KBM-7 (cell line): ENCODE data around the gene IL1RAPL1.
"Not testable (repeated sequence)": the region's sequence is repeated elsewhere in the genome, so short reads cannot be mapped to it uniquely, and the experiment has no call there.

Experiments
- DNase-seq: peaks from one replicate; pipeline ENCODE4 v3.0.0-alpha.2; 2015
- in situ Hi-C: fragments of 300-500 bp; cut with MboI; formaldehyde crosslinking; loops from 2 replicates; pipeline ENCODE4 v1.14.3; 2020; ENCODE audit warnings: low sequenced_read_pairs, low pct_unique_long_range_greater_than_20kb, mixed read lengths

IL1RAPL1 gene

DNA sequence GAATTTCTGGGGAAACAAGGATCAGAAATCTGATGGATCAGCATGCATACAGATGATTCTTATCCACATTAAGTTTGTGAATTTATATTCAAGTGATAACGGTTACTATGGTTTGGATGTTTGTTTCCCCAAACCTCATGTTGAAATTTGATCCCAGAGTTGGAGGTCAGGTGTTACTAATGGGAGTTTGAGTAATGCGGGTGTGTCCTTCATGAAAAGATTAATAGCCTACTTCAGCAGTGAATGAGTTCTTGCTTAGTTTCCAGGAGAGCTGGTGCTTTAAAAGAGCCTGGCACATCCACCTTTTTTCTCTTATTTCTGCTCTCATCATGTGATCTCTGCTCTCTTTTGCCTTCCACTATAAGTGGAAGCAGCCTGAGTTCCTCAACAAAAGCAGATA, 712.4 kb downstream of the IL1RAPL1 start:
- in situ Hi-C loops = no loop called here
- no peak for DNase-seq

DNA sequence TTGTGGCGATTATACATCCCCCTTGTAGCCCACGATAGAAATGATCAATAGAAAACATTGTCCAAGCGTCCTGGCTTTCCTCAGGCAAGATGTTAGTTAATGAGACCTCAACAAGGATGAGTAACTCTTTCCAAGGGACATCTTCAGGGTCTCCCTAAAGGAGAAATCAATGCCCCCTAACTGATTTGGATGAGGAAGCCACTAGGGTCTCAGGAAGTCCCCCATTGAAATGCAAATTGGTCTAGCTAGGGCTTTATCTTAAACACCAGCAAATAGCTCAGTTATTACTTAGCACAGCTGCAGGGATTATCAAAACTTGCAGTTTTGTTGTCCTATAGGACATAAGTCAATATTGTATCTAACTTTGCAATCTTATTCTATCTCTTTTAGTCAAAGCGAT, 721.5 kb downstream of the IL1RAPL1 start:
- in situ Hi-C loops = no loop called here

DNA sequence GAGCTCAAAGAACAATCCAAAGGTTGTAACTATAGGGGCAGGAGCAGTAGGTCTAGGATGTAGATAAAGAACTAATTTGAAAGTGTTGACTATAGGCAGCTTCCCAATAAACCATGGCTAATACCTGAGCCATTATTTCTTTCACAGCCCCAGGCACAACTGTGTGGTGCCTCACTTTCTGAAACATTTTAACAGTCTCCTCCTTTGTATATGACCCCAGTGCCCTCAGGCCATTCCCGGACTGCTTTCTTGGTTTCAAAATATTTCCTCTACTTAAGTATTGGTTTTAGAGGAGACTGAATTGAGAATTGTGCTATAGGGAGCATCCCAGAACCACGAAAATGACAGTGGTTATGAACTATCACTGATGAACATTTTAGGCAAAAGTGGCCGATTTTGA, 728.7 kb downstream of the IL1RAPL1 start:
- no peak for DNase-seq
- in situ Hi-C loops = no loop called here

More for the DNA sequence above, 721.5 kb downstream of the IL1RAPL1 start:
- no peak for DNase-seq

DNA sequence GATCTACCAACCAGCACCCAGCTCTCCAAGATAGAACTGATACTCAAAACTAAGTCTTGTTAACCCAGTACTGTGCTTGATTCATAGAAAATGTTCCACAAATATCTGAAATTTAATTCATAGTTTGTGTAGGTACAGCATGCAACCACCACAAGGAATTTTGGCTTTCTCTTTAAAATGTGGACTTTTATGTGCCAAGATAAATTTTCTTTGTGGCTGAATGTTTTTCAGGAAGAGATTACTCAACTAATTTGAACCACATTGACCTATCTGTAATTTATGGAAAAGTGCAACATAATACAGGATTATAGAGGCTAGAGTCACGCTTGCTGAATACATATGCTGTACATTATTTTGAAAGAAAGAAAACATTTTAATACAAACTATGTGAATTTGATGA, 730.8 kb downstream of the IL1RAPL1 start:
- DNase-seq = no peak
- in situ Hi-C loops = no loop called here

DNA sequence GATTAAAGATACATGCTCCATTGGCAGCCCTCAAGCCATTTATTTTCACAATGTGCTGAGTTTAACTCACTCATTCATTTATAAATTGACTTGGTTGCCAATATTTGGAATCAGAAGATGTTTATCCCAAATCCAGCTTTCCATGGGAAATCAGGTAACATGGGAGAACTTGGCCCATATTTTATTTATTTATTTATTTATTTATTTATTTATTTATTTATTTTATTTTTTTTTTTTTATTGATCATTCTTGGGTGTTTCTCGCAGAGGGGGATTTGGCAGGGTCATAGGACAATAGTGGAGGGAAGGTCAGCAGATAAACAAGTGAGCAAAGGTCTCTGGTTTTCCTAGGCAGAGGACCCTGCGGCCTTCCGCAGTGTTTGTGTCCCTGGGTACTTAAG, 745.2 kb downstream of the IL1RAPL1 start:
- DNase-seq, in situ Hi-C loops: not testable (repeated sequence)

DNA sequence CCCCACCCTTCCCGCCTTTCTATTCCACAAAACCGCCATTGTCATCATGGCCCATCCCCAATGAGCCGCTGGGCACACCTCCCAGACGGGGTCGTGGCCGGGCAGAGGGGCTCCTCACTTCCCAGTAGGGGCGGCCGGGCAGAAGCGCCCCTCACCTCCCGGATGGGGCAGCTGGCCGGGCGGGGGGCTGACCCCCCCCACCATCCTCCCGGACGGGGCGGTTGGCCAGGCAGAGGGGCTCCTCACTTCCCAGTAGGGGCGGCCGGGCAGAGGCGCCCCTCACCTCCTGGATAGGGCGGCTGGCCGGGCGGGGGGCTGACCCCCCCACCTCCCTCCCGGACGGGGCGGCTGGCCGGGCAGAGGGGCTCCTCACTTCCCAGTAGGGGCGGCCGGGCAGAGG, 745.8 kb downstream of the IL1RAPL1 start:
- in situ Hi-C loops, DNase-seq: not testable (repeated sequence)

DNA sequence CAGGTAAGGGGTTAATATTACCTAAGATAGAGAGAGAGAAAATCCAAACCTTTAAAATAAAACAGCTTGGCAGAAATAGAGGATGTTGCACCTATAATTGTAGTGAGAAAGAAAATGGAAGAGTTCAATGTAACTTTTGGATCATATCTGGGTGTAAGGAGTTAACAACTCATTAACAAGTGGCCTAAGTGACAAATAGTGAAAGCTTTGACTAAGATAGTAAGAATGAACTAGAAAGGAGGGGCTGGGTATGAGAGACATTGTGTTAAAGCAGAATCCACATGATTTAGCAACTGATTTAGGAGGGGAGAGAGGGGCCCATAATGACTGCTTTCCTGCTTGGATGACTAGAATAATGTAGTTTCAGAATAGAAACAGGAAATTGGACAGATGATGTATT, 761.0 kb downstream of the IL1RAPL1 start:
- DNase-seq = no peak
- in situ Hi-C loops = no loop called here

DNA sequence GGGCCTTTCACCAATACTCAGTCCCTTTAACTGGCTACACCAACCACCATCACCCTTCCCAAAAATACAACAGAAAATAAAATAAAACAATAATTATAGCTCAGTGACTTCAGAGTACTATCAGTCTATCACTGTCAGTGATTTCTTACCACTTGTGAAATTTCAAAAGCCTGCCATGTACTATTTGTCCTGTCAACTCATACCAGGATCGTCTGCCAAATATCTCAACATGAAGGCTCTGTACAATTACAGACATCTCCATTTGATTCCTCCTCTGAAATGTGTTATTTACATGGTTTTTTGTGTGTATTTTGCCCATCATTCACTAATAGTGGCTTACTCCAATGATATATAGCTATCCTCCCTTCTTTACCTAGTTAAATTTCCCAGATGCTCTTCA, 772.0 kb downstream of the IL1RAPL1 start:
- no peak for DNase-seq
- in situ Hi-C loops = no loop called here

DNA sequence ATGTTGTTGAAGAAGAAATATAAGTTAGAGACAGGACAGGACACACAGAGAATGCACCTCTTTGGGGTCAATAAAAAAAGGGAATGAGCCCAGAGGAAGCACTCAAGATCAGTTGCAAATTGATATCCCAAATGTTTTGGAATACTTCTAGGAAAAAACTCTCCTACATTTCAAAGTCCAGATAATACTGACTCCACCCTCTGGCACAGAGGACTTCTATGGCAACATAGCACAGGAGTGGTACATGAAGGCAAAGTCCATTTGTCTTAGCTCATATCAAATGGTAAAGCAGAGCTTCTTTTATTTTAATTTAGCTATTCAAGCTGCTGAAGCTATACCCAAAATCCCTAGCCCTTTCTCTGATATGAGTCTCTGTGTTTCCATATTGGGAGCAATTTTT, 787.5 kb downstream of the IL1RAPL1 start:
- DNase-seq, in situ Hi-C loops: not testable (repeated sequence)

DNA sequence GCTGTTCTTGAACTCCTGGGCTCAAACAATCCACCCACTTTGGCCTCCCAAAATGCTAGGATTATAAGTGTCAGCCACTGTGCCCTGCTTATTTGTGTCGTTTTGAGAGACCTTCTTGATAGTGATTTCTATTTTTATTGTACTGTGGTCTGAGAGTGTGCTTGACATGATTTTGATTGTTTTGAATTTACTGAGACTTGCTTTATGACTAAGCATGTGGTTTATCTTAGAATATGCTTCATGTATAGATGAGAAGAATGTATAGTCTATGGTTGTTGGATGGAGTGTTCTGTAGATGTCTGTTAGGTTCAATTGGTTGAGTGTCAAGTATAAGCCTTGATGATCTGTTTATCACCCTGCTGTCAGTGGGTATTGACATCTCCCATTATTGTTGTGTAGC, 789.3 kb downstream of the IL1RAPL1 start:
- in situ Hi-C loops = no loop called here
- DNase-seq = no peak

DNA sequence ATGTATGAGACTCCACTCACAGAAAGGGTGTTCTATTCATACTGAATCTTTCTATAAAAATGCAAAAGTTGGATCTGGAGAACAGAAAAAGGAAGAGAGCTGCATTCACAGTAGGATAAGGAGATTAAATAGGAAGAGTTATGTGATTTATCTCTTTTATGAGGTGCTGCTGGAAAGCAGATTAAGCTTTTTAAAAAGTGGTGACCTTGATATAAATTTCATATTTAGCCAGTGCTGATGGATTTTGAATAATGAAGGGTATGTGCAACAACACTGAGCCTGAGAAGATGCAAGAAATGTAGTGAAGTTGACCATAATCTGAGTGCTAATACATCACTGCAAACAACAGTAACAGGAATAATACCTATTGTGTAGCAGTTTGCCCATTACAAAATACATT, 795.6 kb downstream of the IL1RAPL1 start:
- no peak for DNase-seq
- in situ Hi-C loops = no loop called here

DNA sequence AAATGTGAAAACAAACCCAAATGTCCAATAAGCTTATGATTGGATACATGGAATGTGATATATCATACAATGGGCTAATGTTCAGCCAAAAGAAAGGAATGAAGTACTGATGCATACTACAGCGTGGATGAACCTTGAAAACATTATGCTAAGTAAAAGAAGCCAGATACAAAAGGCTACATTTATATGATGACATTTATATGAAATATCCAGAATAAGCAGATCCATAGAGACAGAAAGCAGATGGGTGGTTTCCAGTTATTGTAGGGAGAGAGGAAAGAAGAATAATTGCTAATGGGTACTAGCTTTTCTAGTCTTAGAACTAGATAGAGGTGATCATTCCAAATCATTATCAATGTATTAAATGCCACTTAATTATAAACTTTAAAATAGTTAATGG, 801.3 kb downstream of the IL1RAPL1 start:
- in situ Hi-C loops = no loop called here
- no peak for DNase-seq

DNA sequence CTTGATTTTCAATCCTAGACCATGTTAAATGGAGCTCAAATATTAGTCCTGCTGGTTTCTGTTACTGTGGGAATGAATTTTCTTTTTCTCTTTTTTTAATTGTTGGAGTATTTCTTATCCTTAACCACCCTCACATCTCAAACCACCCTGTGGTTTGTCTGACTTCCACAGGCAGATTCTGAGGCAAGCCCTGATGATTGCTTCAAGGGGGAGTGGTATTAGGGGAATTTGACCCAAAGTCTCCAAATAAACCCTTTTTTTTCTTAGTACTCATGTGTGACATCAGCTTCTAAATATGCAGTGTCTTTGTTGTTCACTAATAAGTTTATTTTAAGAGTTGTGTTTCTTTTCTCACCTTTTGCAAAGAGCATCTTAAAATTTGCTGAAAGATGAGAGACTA, 810.3 kb downstream of the IL1RAPL1 start:
- in situ Hi-C loops = no loop called here
- no peak for DNase-seq

DNA sequence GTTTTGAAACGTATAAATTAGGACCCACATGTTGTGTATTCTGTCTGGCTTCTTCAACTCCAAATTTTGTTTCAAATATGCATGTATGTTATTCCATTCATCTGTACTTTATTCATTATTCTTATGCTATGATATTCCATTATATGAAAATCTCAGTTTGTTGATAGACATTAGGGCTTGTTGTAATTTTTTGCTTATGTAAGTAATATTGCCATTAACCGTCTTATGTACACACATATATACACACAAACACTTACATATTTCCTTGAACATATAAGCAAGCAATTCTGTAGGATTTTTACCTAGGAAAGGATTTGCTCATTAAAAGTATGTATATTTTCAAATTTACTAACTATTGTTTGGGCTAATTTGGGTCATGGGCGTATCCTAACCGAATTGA, 820.1 kb downstream of the IL1RAPL1 start:
- no peak for DNase-seq
- in situ Hi-C loops = no loop called here

DNA sequence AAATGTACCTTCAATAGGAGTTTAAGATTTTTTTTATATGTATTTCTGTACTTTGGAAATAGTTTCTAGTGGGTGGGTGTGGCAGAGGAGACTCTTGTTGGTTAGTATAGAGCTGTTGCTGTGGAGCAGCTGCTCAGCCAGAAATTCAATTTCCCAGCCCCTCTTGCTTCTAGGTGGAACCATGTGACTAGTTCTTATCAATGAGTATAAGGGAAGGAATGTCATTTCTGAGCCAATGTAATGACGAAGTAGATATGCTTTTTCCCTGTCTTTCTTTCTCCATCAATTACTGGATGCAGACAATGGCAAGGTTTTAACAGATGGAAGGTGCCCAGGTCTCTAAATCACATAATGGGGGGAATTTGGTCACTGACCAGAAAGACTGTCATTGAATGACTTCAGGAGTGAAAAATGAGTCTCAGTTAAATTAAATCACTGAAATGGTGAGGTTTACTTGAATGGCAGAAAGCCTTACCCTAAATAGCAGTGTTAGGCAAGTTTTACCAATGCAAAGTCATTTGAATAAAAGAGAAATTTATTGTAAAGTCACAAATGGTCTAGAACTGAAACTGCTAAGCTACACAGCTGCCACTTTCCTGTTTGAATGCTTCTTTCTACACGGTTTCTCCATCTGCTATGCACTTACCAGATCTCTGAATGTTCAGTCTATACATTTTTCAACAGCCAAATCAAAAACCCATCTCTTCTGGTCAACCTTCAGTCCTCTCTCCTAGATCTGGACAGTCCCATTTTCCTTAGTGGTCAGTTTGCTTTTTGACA, 832.7 kb downstream of the IL1RAPL1 start:
- in situ Hi-C loops = no loop called here
- no peak for DNase-seq

DNA sequence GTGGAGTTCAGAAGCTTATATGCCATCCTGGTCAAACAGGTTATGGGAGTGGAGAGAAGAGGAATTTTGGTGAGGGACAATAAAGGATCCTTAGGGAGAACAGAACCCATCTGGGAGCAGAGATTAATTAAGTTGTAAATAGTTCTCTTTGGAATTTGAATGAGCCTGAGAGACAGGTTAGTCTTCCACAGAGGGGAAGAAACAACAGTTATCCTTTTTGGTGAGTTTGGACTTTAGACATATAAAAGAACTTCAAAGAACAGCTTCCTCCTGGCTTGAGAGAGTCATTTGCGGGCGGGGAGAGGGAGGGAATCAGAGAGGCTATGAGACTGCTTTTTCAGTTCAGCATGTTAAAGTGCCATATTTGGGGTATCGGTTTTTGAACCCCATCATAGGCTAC, 834.8 kb downstream of the IL1RAPL1 start:
- no peak for DNase-seq
- in situ Hi-C loops = no loop called here

DNA sequence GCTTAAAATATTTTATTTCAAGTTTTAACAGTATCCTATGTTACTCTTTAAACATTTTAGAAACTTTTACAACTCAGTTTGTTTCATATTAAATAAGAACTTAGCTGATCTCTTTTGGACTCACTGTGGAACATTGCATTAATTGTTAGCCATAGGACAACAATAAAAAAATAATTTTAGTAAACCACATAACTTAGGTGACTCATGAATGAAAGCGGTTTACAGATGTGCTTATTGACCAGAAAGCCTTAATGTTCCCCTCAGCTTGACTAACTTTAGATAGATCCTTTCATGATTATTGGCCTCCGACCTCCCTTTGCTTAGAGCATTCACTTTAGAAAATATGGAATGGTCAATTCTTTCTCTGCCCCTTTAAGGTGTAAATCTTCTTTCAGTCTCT, 844.6 kb downstream of the IL1RAPL1 start:
- no peak for DNase-seq
- in situ Hi-C loops = no loop called here

DNA sequence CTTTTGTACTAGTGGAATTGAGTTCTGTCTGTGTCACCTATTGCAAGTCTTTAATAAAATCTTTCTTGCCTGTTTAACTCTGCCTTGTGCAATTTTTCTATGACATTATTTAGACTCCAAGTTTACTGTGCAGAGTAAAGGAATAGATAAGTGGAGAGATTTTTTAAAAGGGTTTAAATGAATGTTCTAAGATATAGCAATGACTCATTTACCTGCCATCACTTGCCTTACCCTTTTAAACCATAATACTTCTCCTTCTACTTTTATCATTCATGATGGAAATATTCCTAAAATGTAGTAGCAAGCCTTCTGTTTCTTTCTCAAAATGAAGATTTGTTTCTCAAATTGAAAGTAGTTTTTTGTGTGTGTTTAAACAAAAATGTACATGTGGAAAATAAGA, 845.3 kb downstream of the IL1RAPL1 start:
- DNase-seq = no peak
- in situ Hi-C loops = no loop called here

DNA sequence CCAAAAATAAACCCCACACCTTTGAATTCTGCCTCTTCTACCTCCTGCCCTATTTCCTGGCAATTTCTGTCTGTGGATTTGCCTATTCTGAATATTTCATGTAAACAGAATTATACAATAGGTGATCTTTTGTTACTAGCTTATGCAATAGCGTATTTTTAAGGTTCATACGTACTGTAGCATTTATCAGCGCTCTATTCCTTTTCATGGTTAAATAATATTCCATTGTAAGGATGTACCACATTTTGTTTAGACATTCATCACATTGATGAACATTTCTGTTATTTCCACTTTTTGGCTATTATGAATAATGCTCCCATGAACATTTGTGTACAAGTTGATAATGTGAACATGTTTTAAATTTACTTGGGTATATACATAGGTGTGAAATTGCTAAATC, 847.7 kb downstream of the IL1RAPL1 start:
- in situ Hi-C loops = no loop called here

DNA sequence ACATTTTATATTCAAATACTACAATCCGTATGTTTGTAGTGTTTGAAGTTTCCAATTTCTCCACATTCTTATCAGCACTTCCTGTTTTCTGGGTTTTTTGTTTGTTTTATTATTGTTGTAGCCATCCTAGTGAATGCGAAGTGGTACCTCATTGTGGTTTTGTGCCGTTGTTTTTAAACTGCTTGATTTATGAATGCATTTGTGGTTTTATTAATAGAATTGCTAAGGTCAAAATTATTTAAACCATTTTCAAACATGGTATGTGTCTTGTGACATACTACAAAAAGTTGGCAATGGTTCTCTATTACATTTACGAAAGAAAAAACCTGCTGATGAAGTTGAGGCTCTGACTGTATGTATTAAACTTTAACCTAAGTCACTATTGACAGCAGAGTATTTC, 848.1 kb downstream of the IL1RAPL1 start:
- no peak for DNase-seq
- in situ Hi-C loops = no loop called here

More for the DNA sequence above, 847.7 kb downstream of the IL1RAPL1 start:
- DNase-seq = no peak

DNA sequence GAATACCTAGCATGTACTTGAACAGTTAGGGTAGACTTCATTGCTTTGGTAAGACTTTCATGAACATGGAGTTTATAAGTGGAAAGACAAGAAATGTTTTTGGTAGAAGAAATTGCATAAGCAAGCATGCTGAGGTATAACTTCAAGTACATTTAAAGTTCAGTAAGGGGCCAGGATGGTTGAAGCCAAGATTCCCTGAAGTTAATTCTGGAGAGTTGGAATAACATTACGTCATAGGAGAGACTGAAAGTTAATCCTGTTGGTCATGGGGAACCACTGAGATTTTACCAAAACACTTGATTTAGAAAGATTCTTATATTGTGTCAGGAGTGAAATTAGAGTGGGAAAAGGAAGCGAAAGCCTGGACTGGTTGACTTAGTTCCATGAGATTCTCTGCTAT, 860.6 kb downstream of the IL1RAPL1 start:
- DNase-seq = no peak
- in situ Hi-C loops = no loop called here
